Measurements from ENCODE around the gene RAB1B.

Gene RAB1B

DNA sequence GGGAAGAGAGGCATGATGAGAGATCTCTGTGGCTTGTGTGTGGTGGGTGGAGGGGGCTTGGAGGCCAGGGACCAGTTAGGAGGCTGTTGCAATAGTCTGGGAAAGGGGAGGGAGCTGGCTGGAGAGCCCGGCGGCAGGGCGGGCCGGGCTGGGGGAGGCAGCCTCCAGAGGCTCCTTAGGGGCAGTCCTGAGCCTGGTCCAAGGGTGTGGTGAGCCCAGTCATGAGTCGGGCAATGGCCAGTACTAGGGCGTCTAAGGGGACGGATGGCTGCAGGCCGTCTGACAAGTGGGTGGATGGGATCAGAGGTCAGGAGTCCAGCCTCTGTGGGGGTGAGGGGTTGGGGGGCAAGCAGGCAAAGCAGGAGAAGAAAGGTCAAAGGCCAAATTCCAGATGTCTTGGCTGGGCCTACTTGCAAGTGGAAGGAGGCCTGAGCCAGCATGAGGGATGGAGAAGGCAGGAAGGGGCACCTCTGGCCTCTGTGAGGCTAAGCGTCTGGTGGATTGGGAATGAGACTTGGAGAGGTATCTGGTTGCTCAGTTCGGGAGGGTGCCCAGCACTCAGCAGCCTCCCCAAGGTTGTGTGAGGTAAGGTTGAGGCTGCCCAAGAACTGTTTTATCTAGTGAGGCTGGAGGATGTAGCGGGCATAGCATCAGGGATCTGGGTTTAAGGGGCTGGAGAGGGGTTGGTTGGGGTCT, 54.4 kb downstream of the RAB1B start:
- no peak for DNase-seq (ENCODE audit: low read depth in 2 of 2)

DNA sequence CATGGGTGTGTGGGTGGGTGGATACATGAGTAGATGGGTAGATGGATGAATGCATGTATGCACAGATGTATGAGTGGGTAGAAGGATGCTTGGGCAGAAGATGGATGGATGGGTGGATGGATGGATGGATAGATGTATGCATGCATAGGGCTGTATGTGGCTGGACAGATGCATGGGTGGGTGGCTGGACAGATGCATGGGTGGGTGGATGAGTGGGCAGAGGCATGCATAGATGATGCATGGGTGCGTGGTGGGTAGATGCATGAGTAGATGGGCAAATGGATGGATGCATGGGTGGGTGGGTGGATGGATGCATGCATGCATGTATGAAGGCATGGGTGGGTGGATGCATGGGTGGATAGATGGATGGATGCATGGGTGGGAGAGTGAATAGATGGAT, 55.2 kb downstream of the RAB1B start:
- DNase-seq (ENCODE audit: low read depth in 2 of 2) = no peak

DNA sequence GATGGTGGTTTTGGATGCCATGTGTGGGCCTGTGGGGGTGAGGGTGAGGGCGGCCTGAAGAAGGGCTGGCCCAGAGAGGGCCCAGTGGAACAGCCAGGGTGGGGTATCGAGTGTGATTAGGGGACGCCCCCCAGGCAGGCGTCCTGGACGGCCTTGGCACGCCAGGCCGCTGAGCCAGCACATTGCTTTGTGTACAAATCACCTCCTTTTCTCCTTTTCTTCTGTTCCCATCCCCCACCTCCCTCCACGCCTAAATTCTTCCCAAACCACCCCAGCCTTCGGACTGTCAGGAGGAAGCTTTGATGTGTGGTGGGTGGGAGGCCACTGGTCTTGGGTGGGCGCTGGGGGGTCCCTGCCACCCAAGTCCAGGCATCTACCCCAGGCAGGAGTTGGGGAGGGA, 56.2 kb downstream of the RAB1B start:
- DNase-seq (ENCODE audit: low read depth in 2 of 2) = peak in 1 of 2 experiments; percentile 29

DNA sequence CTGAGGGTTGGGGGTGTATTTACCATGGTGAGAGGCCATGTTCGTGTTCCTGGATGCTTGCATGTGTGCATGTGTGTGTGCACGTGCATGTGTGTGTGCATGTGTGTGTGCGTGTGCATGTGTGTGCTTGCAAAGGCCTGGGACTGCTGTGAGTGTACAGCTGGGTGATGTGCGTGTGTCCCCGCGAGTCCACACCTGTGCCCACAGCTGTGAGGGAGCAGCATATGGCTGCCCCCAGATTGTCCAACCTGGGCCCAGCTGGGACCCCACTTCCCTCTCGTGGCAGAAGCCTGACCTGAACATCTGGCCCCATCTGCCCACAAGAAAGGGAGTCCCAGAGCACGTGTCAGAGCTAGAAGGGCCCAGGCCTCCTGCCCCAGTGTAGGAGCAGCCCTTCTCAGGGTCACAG, 56.8 kb downstream of the RAB1B start:
- DNase-seq (ENCODE audit: low read depth in 2 of 2) = no peak

DNA sequence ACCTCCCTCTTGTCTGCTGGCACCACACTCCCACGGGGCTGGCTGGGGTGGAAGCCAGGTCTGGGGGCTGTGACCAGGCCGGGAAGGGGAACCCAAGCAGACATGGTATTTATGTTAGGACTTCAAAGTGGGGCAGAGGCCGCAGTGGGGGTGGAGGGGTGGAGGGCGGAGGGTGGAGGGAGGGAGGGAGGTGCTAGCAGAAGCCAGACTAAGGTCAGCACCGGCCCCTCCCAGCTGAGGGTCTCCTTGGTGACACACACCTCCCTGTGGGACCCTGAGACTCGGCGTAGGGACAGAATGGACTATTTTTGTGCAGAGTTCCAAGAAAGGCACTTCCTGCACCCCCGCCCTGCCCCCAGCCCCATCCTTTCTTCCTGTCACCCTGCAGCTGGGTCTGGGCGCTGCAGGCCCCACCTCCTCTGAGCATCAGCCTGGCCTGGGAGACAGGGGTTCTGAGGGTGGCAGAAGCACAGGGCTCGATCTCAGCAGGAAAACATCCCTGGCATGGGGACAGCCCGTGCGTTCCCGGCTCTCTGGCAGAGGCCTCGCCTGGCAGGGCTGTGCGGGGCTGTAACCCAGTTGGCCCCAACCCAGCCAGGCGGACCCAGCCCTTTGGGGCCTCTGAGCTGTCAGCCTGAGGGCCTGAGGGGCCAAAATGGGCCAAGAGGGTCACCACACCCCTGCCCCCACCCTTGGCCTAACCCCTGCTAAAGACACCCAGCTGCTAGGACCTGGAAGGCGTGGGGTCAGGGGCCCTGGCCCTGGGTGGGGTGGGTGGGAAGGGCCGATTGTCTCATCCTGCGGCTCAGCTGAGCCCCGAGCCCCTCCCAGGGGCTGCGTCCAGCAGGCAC, 58.0 kb downstream of the RAB1B start:
- no peak for DNase-seq (ENCODE audit: low read depth in 2 of 2)
